Measurements from ENCODE around the gene ECSCR. TPM values are rescaled to one million over a fixed set of nuclear protein-coding genes. Genes with fewer than 3 reads are reported as not detected.
A peak's percentile ranks its signal among the peaks of the same experiment; 100 is the strongest.
"Not testable (repeated sequence)": the region's sequence is repeated elsewhere in the genome, so short reads cannot be mapped to it uniquely, and the experiment has no call there.

Gene ECSCR
- total RNA-seq, 1 experiment from 2014 or later, result 67.7 TPM

DNA sequence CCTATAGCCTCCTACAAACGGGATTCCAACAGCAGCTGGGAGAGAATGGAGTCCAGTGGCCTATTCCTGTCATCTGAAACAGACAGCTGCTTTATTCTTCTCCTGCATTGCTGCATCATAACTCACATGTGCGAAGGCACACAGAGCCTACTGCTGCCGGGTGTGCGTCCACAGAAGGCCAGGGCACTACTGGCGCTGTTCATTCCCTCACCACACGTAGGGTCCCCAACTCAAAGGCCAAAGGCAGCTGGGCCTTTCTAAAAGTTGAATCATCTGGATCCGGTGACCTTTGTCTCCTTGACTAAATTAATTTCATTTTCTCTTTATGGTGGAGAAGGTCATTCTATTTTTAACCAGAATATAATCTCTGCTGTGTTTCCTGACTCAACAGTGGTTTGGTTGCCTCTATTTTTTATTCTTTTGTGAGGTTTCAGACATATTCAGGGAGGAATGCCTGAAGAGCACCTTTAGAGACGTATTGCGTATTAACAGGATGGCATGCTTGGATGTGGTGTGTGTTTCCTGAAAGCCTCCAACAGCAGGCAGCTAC lies 47.9 kb downstream of the ECSCR start:
- DNase-seq (ENCODE audit: low read depth), result no peak

DNA sequence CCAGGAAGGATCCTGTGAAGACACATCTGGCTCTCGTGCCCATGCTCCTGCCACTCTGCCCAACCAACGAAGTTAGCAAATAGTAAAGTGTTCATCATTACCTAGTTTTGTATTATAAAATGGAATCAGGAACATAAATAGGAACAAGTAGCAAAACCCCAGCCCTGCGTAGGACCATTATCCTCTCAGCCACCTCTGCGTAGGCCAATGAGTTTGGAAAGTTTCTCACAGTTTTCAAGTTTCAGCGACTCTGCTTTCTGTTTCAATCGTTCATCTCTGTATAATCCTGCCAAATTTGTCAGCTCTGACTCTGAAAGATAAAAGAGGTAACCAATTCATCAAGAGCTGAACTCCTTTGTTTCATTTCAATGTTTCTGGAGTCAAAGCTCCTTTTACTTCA lies 48.6 kb downstream of the ECSCR start:
- no peak for DNase-seq (ENCODE audit: low read depth)

DNA sequence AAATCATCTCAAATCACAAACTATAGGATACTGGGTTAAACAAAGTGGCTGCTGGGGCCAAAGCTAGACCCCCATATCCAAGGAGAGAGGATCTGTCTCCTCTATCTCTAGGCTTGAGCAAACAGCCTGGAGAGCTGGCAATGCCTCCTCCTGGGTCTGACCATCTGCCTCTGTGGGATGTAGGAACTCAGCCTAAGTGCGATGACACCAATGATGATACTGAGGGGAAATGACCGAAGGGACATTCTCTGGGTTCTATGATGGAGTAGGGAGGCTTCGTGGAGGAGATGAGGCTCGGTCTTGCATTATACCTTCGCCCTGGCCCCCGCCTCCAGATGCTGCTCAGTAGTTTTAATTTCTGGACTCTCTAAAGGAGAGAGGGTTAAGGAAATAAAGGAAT lies 49.4 kb downstream of the ECSCR start:
- no peak for DNase-seq (ENCODE audit: low read depth)

DNA sequence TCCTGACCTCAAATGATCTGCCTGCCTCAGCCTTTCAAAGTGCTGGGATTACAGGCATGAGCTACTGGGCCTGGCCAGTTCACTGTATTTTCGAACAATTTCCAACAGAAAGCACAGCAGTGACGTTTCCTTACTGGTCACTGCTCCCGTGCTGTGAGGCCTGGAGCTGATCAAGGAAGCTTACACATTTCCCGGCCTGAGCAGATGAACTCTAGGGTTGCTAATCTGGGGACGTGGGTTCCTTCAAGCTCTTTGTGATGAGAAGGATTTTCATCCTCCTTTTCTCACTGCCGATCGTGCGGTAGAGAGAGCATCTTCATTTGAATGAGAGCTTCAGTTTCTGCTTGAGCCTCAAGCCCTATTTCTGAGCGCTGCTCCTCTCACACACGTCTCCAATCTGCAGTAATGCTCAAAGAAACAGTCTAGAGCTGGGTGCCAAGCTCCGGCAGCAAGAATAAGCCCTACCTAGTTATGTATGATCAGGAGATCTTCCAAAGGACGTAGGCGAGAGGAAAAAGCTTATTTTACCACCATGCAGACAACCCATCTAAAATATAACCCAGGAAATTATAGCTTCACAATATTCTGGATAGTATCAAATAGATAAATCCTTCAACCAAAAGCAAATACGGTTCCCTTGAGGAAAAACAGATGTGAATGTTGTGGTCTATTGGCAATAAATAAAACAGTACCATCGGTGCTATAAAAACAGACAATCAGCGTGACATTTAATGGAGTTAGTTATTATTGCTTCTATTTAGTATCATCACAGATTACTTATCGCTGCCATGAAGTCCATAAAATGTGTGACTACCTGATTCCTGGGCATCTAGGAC lies 51.3 kb downstream of the ECSCR start:
- no peak for DNase-seq (ENCODE audit: low read depth)

DNA sequence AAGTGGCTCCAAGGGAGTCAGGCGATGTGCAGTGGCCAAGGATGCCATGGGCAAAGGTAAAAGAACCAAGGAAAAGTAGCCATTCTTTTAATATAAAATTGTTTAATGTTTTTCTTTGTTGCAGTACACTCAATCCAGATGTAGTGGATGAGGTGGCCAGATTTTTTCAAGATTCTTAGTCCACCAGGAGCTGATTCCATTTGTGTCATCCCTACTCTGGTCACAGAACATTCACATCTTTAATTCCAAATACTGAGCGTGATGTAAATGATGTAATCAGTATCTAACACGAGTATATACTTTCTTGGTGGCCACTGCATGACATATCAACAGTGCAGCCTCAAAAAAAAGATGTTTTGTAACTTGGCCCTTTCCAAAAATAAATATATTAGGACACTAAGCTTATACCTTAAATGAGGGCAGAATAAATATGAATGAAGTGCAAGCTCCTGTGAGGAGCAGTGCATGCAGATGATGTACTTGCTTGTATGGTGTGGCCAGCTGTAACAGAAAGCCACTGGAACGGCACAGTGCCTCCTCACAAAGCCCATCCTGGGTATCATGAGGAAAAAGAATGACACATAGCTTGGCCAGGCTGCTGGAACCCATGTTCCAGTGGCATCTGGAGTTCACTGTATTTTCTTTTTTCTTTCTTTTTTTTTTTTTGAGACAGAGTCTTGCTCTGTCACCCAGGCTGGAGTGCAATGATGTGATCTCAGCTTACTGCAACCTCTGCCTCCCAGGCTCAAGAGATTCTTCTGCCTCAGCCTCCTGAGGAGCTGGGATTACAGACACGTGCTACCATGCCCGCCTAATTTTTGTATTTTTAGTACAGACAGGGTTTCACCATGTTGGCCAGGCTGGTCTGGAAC lies 52.2 kb downstream of the ECSCR start:
- DNase-seq (ENCODE audit: low read depth), result no peak

DNA sequence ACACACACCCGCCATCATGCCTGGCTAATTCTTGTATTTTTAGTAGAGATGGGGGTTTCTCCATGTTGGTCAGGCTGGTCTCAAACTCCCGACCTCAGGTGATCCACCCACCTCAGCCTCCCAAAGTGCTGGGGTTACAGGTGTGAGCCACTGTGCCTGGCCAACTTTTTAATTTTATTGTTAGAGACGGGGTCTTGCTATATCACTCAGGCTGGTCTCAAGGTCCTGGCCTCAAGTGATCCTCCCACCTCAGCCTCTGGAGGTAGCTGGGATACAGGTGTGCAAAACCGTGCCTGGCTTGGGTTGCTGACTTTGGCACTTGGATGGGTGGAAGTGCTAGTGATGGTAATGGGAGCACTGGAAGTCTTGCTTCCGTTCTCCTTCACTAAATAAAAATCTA lies 53.4 kb downstream of the ECSCR start:
- not testable (repeated sequence) for DNase-seq (ENCODE audit: low read depth)

DNA sequence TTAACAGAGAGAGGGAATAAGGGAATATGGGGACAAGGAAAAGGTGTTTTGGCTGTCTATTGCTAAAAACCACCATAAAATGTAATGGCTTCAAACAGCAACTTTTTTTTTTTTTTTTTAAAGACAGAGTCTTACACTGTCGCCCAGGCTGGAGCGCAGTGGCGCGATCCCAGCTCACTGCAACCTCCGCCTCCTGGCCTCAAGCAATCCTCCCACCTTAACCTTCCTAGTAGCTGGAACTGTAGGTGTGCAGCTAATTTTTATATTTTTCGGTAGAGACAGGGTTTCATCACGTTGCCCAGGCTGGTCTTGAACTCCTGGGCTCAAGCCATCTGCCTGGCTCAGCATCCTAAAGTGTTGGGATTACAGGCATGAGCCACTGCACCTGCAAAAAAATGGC lies 54.4 kb downstream of the ECSCR start:
- DNase-seq (ENCODE audit: low read depth), result no peak

DNA sequence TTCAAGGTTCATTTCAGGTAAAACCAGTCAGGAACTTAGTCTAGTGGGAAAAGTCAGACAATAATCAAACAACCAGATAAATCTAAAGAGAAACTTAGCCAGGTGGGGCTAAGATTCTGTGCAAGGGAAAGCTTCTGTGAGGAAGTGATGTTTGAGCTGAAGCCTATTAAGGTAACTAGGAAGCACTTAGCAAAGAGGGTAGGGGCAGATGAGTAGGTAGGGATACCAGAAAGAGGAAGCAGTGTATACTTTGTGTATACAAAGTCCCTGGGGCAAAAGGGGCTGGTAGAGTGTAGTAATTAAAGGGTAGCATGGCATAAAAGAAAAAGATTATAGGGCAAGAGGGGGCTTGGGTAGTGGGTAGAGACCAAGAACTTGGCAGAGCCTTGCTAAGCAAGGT lies 55.0 kb downstream of the ECSCR start:
- DNase-seq (ENCODE audit: low read depth), result no peak

DNA sequence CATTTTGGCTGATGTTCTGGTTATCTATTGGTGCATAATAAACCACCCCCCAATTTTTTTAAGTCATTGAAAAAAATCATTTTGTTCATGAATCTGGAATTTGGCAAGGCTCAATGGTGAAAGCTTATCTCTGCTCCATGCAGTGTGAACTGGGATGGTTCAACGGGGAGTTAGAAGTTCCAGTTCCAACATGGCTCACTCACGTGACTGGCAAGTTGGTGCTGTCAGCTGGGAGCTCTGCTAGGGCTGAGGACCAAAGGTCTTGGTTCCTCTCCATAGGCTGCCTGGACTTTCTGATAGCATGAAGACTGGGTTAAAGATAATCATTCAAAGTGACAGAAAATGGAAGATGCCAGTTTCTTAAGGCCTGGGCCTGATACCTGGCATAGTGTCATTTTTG lies 55.6 kb downstream of the ECSCR start:
- no peak for DNase-seq (ENCODE audit: low read depth)

DNA sequence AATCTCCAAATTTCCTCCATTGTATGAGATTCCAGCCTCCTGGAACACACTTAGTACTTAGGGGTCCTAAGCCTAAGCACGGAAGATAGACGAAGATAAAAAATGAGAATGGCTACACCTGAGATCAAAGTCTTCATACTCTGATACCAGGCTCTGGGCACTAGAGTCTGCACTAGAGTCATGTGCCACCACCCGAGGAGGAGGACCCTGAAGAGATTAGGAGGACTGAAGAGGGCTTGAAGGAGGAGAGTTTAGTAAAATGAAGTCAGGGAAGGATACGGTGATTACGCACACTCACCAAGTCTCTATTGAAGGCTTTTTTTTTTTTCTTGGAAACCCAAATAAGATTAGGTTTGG lies 58.1 kb downstream of the ECSCR start:
- DNase-seq (ENCODE audit: low read depth), result no peak

DNA sequence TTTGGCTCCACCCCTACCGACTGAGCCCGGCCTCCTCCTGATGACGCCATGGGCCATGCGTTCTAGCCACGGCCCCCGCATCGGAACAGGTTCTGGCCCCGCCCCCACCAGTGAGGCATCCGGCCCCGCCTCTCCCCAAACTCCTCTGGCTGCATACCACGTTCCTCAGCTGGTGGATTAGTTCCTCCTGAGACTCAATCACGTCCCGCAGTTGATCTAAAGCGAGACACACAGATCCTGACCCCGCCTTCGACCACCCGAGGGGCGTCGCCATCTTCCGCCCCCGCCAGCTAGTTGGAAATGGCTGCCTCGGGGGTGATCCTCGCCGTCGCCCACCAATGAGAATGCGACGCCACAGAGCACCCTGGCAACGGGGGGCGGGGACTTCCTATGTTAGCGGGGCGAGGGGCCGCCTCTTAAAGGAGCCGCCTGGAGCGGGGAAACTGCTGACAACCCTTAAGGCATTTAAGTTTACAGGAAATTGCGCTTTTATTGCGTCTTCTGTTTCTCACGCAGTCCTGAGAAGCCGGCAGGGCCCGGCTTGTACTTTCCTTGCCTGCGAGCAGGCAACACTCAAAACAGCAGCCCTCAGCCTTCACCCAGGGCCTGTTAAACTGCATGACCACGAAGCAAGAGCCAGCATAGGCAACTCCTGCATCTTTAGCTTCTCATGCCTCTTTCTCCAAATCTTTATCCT lies 58.6 kb downstream of the ECSCR start, which contains the start of gene SPATA24:
Gene SPATA24, minus strand, starts transcription at position 303 of the 697 bp plus-strand sequence. Its CDS starts 29 bp downstream, at position 274.
- peak; percentile 97 for DNase-seq (ENCODE audit: low read depth)

DNA sequence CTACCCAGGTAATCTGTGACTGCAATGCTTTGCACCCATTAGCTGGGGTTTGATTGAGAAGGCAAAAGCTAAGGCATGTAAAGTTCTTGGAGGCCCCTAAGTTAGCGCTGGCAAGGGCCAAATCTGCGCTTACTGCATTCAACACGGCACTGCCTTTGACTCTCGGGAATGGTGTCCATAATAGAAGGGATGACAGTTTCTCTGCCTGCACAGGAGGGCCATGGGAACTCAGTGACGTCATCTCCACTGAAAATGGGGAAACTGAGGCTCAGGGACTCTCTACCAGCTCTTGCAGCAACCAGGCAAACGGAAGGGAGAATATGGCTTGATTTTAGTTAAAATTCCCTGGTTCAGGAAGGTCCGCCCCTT lies 59.1 kb downstream of the ECSCR start:
- no peak for DNase-seq (ENCODE audit: low read depth)

DNA sequence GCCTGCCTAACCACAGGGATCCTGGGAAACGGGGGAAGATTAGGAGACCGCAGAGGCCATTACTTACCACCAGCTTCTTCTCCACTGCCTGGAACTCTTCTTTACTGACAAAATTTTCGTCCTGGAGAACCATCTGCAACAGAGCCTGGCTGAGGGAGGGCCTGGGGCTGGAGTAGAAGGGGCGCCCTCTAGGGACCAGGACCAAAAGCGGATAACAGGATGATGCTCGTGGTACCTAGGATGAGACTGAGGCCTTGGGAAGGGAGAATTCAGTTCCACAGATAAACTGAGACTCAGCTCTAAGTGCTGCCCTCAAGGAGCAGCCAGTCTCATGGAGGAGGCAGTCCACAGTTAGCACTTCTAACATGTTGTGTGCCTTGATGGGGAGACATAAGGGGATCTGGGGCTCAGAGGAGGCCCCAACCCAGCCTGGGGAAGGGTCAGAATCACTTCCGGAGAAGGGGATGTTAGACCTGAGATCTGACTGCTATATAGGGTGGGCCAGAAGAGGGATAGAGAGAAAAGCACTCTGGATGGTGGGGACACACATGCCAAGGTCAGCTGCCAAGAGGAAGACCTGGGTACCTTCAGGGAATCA lies 59.9 kb downstream of the ECSCR start:
- peak; percentile 41 for DNase-seq (ENCODE audit: low read depth)

DNA sequence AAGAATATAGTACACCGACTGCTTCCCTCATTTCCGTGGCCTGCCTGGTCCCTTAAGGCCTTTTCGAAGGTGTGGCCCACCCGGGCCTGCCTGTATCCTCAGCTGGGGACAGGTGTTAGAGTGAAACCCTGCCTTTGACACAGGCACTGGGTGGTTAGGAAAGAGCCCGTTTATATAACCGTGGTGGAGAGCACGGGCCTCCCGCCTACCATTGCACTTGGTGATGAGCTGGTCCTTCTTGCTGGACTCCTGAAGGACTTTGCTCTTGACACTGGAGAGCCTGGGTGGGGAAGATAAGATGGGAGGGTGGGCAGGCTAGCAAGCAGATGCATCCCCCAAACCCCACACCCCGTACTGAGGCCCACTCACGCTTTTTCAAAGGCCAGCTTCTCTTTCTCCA lies 61.0 kb downstream of the ECSCR start:
- DNase-seq (ENCODE audit: low read depth), result no peak

DNA sequence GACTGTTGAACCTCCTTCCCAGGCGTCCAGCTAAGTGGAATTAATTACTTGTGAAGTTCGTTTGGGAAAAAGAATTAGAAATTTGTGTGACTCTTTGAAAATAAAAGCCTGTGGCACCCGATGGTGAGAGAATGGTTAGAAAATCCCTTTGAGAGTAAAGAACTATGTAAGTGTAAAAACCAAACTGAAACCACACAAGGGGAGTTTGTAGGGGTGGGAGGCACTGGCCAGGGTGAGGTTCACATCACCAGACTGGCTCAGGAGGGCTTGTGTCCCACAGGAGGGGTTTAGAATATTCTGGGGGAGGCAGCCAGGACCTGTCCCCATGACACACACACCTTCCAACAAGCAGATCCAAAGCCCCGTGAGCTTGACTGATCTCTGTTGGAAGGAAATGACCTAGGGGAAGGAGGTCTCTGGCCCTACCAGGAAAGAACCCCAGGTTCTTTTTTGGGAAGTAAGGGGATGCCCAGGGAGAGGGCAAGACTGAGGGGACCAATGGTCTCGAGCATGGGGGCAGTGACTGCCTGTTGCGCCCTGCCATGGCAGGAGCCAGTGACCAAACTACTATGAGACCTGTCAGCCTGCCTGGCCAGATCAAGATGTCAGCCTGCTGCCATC lies 62.9 kb downstream of the ECSCR start:
- no peak for DNase-seq (ENCODE audit: low read depth)

Small RNA genes lying within 50 kb of the gene (small RNA-seq; reads per million reads assigned to genes)
- 0.18 reads per million for gene RNU5B-4P

Other genes starting within 250 kb of the ECSCR start
- gene MATR3, start 169.0 kb downstream of the ECSCR start, total RNA-seq (2014; rRNA removed; shearing (Covaris generic)), result 124 and 175 TPM in 2 replicates
- 56.4 and 86.9 TPM in 2 replicates for gene PAIP2, start 120.9 kb downstream of the ECSCR start, total RNA-seq (2014; rRNA removed; shearing (Covaris generic))
- not detected in 2 replicates for gene SLC23A1, start 79.4 kb downstream of the ECSCR start, total RNA-seq (2014; rRNA removed; shearing (Covaris generic))
- gene MZB1, start 72.8 kb downstream of the ECSCR start, total RNA-seq (2014; rRNA removed; shearing (Covaris generic)), result not detected in 2 replicates
- 0.17 and 0.53 TPM in 2 replicates for gene PROB1, start 67.6 kb downstream of the ECSCR start, total RNA-seq (2014; rRNA removed; shearing (Covaris generic))
- 5.9 and 6.7 TPM in 2 replicates for gene SPATA24, start 58.7 kb downstream of the ECSCR start, total RNA-seq (2014; rRNA removed; shearing (Covaris generic))
- 5.1 and 11.9 TPM in 2 replicates for gene DNAJC18, start 23.2 kb downstream of the ECSCR start, total RNA-seq (2014; rRNA removed; shearing (Covaris generic))
- gene SMIM33, start 8.3 kb upstream of the ECSCR start, total RNA-seq (2014; rRNA removed; shearing (Covaris generic)), result not detected in 2 replicates
- gene STING1, start 20.0 kb upstream of the ECSCR start, total RNA-seq (2014; rRNA removed; shearing (Covaris generic)), result 38.7 and 55.8 TPM in 2 replicates
- gene UBE2D2, start 98.6 kb upstream of the ECSCR start, total RNA-seq (2014; rRNA removed; shearing (Covaris generic)), result 83.2 and 84.4 TPM in 2 replicates
- gene CXXC5, start 185.6 kb upstream of the ECSCR start, total RNA-seq (2014; rRNA removed; shearing (Covaris generic)), result 49.4 and 54.9 TPM in 2 replicates